Endothelial cell of umbilical vein (primary cell): ENCODE data around the gene OSBP2. TPM values are rescaled to one million over a fixed set of nuclear protein-coding genes. Genes with fewer than 3 reads are reported as not detected.

Experiments
- BruUV-seq: library from RNA; stranded (reverse); fragments of 400-500 nt; replicated peaks from 2 replicates; lab custom pipeline; 2021; lab: Mats Ljungman, UMichigan
- CTCF ChIA-PET: fragments of 300-600, 350-600 bp; sonication (Branson Sonifier 250); formaldehyde crosslinking; loops from one replicate; lab custom pipeline; 2021; ENCODE audit warnings: antibody characterized with exemption, inconsistent platforms; lab: Charles Lee
- POLR2A ChIA-PET: fragments of 300-600, 350-600 bp; sonication (Branson Sonifier 250); formaldehyde crosslinking; loops from one replicate; lab custom pipeline; 2021; ENCODE audit warnings: antibody characterized with exemption, inconsistent platforms; lab: Charles Lee
- DNase-seq: peaks from one replicate; pipeline ENCODE4 v3.0.0-alpha.2; 2011; ENCODE audit warnings: low read depth, low spot score
- FAIRE-seq: peaks from 2 replicates; lab custom pipeline; 2011; peaks lifted over from hg19 to GRCh38; lab: Jason Lieb, UNC
- H2AFZ ChIP-seq: 2 replicates; pipeline ENCODE4 v1.6.0; 2012; ENCODE audit warnings: low read depth, low read length, control low read depth, inconsistent platforms
- H3K27ac ChIP-seq: 2 replicates; pipeline ENCODE4 v1.5.1; 2011; ENCODE audit warnings: low read depth, mild to moderate bottlenecking, control low read depth, low read length, moderate library complexity; ENCODE audit not compliant: insufficient read depth
- H3K27me3 ChIP-seq, 2 experiments: 2 replicates each; pipeline versions ENCODE4 v1.6.0 to v1.6.1; 2011; ENCODE audit warnings: low read length in 2 of 2, mixed read lengths in 1 of 2; ENCODE audit not compliant: control insufficient read depth in 2 of 2, insufficient read depth in 2 of 2
- H3K36me3 ChIP-seq, 2 experiments: 2 replicates in 1 of 2; 3 replicates in 1 of 2; pipeline ENCODE4 v1.5.1; 2011; ENCODE audit warnings: low read length in 2 of 2, mild to moderate bottlenecking in 1 of 2, moderate library complexity in 1 of 2; ENCODE audit not compliant: control insufficient read depth in 2 of 2, insufficient read depth in 2 of 2; ENCODE audit errors: extremely low read depth in 1 of 2
- H3K4me1 ChIP-seq: 3 replicates; pipeline ENCODE4 v1.5.1; 2011; ENCODE audit warnings: mild to moderate bottlenecking, low read length; ENCODE audit not compliant: control insufficient read depth, insufficient read depth; ENCODE audit errors: extremely low read depth
- H3K4me2 ChIP-seq: 2 replicates; pipeline ENCODE4 v1.6.1; 2011; ENCODE audit warnings: low read length, control low read depth, mixed read lengths; ENCODE audit not compliant: insufficient read depth
- H3K4me3 ChIP-seq, 3 experiments: fragments of 200-600 bp in 1 of 3; sonication (generic), shearing (Covaris generic) in 1 of 3; replicated peaks in 1 of 3; 2 replicates each; pipeline ENCODE4 v1.5.1; 2011 to 2016; ENCODE audit warnings: control low read depth in 3 of 3, low read length in 3 of 3, mild to moderate bottlenecking in 2 of 3, inconsistent platforms in 1 of 3, low read depth in 1 of 3, moderate library complexity in 1 of 3; ENCODE audit not compliant: insufficient read depth in 1 of 3
- H3K79me2 ChIP-seq: 2 replicates; pipeline ENCODE4 v1.6.0; 2012; ENCODE audit warnings: low read length, inconsistent platforms; ENCODE audit not compliant: control insufficient read depth, insufficient read depth
- H3K9ac ChIP-seq: replicated peaks from 2 replicates; pipeline ENCODE3; 2011; ENCODE audit warnings: low read length, control low read depth; ENCODE audit not compliant: insufficient read depth; ENCODE audit errors: extremely low read depth
- H3K9me1 ChIP-seq: replicated peaks from 3 replicates; pipeline ENCODE4 v1.6.0; 2011; ENCODE audit warnings: mild to moderate bottlenecking, low read length; ENCODE audit not compliant: control insufficient read depth, insufficient read depth; ENCODE audit errors: extremely low read depth
- H3K9me3 ChIP-seq: replicated peaks from 2 replicates; pipeline ENCODE4 v1.5.1; 2012; ENCODE audit warnings: low read length, inconsistent platforms; ENCODE audit not compliant: control insufficient read depth, insufficient read depth
- H4K20me1 ChIP-seq: replicated peaks from 2 replicates; pipeline ENCODE3; 2011; ENCODE audit warnings: mild to moderate bottlenecking, low read length; ENCODE audit not compliant: control insufficient read depth, insufficient read depth; ENCODE audit errors: extremely low read depth
- EZH2 ChIP-seq: IDR thresholded peaks from 2 replicates; pipeline ENCODE4 v1.6.1; 2012; ENCODE audit warnings: borderline replicate concordance, low read depth, mild to moderate bottlenecking, moderate library complexity, low read length, inconsistent platforms; ENCODE audit not compliant: severe bottlenecking
- FOS ChIP-seq: IDR thresholded peaks from 2 replicates; pipeline ENCODE4 v1.6.1; 2011; ENCODE audit warnings: mild to moderate bottlenecking, low read length, moderate library complexity, borderline replicate concordance; ENCODE audit not compliant: insufficient read depth
- GATA2 ChIP-seq: IDR thresholded peaks from 2 replicates; pipeline ENCODE4 v1.7.0; 2011; ENCODE audit warnings: low read depth, mild to moderate bottlenecking, moderate library complexity, mixed read lengths, low read length; ENCODE audit not compliant: insufficient read length, insufficient read depth
- JUN ChIP-seq: IDR thresholded peaks from 2 replicates; pipeline ENCODE4 v1.6.1; 2011; ENCODE audit warnings: borderline replicate concordance, low read depth; ENCODE audit not compliant: insufficient read length, insufficient read depth
- MYC ChIP-seq: IDR thresholded peaks from one replicate; pipeline ENCODE4 v1.6.1; 2011; ENCODE audit warnings: mild to moderate bottlenecking, low read depth, low read length
- POLR2A ChIP-seq: IDR thresholded peaks from 2 replicates; pipeline ENCODE4 v1.6.1; 2012; ENCODE audit warnings: low read depth, mild to moderate bottlenecking, control low read depth, low read length
- POLR2AphosphoS5 ChIP-seq: IDR thresholded peaks from 2 replicates; pipeline ENCODE4 v1.6.1; 2012; ENCODE audit warnings: low read depth, mild to moderate bottlenecking, control low read depth, low read length, moderate library complexity; ENCODE audit not compliant: insufficient read depth
- dilution Hi-C: fragments of 300-500 bp; cut with MboI; formaldehyde crosslinking; loops from one replicate; pipeline ENCODE4 v1.15.0; 2019; ENCODE audit warnings: low sequenced_read_pairs; ENCODE audit not compliant: extremely low pct_ligation_motif_present
- intact Hi-C: fragments of 100-400 bp; cut with micrococcal nuclease; formaldehyde crosslinking; loops from one replicate; pipeline ENCODE4 v1.10.0; 2022
- polyA plus RNA-seq, 4 experiments: library from polyadenylated mRNA; depleted of rRNA in 3 of 4; stranded (reverse) in 3 of 4; unstranded in 1 of 4; fragments of >200 nt; gene quantifications; 2 replicates each; pipeline versions ENCODE4 v1.2.1 to v1.2.3, GENCODE V29; 2011 to 2012; ENCODE audit warnings: missing spikeins in 1 of 4
- total RNA-seq: library from RNA; stranded (reverse); gene quantifications from 2 replicates; pipeline ENCODE4 v1.2.3, GENCODE V29; 2021
- TF ChIP-seq, protein P1 (sequence below): IDR thresholded peaks from 2 replicates; pipeline ENCODE4 v1.6.1; 2011; ENCODE audit not compliant: insufficient read depth, insufficient read length
- TF ChIP-seq, protein P2 (sequence below), 2 donors: IDR thresholded peaks; 1 replicate in 1 of 2; 2 replicates in 1 of 2; pipeline ENCODE4 v1.5.1; 2011; ENCODE audit warnings: low read length in 2 of 2, mild to moderate bottlenecking in 2 of 2, moderate library complexity in 2 of 2, control low read depth in 1 of 2, inconsistent platforms in 1 of 2, low read depth in 1 of 2; ENCODE audit not compliant: insufficient read depth in 1 of 2; ENCODE audit errors: extremely low read depth in 1 of 2

Gene OSBP2
- total and polyA plus RNA-seq, 2 donors (not counting 3 experiments of a cell fraction or from before 2014, with no cell fraction given) = 4.1 to 7.5 TPM

DNA sequence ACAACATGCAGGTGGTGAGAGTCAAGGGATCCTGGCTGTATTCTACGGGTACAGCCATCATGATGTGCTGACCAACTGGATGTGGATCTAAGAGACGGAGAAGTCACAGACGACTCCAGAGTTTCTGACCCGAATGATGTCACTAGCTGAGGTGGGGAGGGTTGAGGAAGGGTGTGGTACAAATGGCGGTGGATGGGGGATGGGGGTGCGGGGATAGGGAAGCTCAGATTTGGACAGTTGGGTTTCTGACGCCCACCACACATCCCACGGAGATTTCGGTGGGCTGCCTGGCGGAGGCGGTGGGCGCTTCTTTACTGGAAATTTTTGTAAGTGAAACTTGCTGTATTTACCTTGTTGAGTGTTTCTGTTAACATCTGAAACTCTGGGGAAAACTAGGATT is 126.7 kb downstream of the OSBP2 start:
- Histone ChIP-seq H3K9me3 (no peaks in the 10 kb centered on the region), H3K27ac (no peak overlapping the region), H3K36me3 (no peaks in the 10 kb centered on the region), H3K4me1 (no peaks in the 10 kb centered on the region), H3K79me2 (no peaks in the 10 kb centered on the region), H3K4me2 (no peak overlapping the region), H3K9me1 (no peaks in the 10 kb centered on the region), H3K4me3 (no peak overlapping the region), H2AFZ (no peak overlapping the region), H3K27me3 (peaks cover 34 to 38% of the 10 kb centered on the region in 2 experiments), H4K20me1 (no peaks in the 10 kb centered on the region), H3K9ac (no peak overlapping the region)
- CTCF ChIA-PET = interaction anchor here (0.6 to 3.4 kb wide), 4 partner anchors 58 to 434 kb away, joined by 3 to 15 read pairs (median 3); partner anchors contain the start of gene RNF215
- FAIRE-seq (no peak), DNase-seq (no peak)
- dilution Hi-C loops = no loop called here
- TF ChIP-seq MYC (no peak), JUN (no peak), EZH2 (no peak), FOS (no peak), POLR2A (no peak), POLR2AphosphoS5 (no peak), GATA2 (no peak)
- TF ChIP-seq, protein P1, sequence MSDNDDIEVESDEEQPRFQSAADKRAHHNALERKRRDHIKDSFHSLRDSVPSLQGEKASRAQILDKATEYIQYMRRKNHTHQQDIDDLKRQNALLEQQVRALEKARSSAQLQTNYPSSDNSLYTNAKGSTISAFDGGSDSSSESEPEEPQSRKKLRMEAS = no peak
- TF ChIP-seq, protein P2, sequence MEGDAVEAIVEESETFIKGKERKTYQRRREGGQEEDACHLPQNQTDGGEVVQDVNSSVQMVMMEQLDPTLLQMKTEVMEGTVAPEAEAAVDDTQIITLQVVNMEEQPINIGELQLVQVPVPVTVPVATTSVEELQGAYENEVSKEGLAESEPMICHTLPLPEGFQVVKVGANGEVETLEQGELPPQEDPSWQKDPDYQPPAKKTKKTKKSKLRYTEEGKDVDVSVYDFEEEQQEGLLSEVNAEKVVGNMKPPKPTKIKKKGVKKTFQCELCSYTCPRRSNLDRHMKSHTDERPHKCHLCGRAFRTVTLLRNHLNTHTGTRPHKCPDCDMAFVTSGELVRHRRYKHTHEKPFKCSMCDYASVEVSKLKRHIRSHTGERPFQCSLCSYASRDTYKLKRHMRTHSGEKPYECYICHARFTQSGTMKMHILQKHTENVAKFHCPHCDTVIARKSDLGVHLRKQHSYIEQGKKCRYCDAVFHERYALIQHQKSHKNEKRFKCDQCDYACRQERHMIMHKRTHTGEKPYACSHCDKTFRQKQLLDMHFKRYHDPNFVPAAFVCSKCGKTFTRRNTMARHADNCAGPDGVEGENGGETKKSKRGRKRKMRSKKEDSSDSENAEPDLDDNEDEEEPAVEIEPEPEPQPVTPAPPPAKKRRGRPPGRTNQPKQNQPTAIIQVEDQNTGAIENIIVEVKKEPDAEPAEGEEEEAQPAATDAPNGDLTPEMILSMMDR (IDR thresholded peaks at IDR 0.05; ENCODE audit: extremely low read depth in 1 of 2, insufficient read depth in 1 of 2, low read depth in 1 of 2, low read length in 2 of 2) = no peak
- POLR2A ChIA-PET = no interaction called here
- BruUV-seq = no TSS peak
- intact Hi-C loops = no loop called here
